ENCODE measurements around the gene SEH1L.
"Not testable (repeated sequence)": the region's sequence is repeated elsewhere in the genome, so short reads cannot be mapped to it uniquely, and the experiment has no call there.

Gene SEH1L

GRCh38 chr18:12990967-12991820, 43.4 kb downstream of the SEH1L start, which contains the start of gene CEP192:
CEP192 (plus strand) TSS chr18:12991362; CDS start chr18:12999425, 8,063 bp downstream.
- FAIRE-seq (peak; percentile 87), DNase-seq (ENCODE audit: insufficient read length, low spot score) (peak; percentile 93)

GRCh38 chr18:12991821-12992179, 44.0 kb downstream of the SEH1L start:
- FAIRE-seq (no peak), DNase-seq (ENCODE audit: insufficient read length, low spot score) (no peak)

- FAIRE-seq = no peak
- no peak for DNase-seq (ENCODE audit: insufficient read length, low spot score)
Observed at GRCh38 chr18:12993439-12993838, 45.6 kb downstream of the SEH1L start.

GRCh38 chr18:12995424-12995823, 47.6 kb downstream of the SEH1L start:
- no peak for FAIRE-seq
- DNase-seq (ENCODE audit: insufficient read length, low spot score) = no peak

- FAIRE-seq (no peak), DNase-seq (ENCODE audit: insufficient read length, low spot score) (no peak)
Observed at GRCh38 chr18:12995952-12996477, 48.2 kb downstream of the SEH1L start.

GRCh38 chr18:12996661-12997292, 49.0 kb downstream of the SEH1L start:
- DNase-seq (ENCODE audit: insufficient read length, low spot score) (no peak), FAIRE-seq (no peak)

- FAIRE-seq; DNase-seq (ENCODE audit: insufficient read length, low spot score): not testable (repeated sequence)
Observed at GRCh38 chr18:12997330-12997729, 49.5 kb downstream of the SEH1L start.

GRCh38 chr18:12998332-12999060, 50.7 kb downstream of the SEH1L start:
- no peak for DNase-seq (ENCODE audit: insufficient read length, low spot score)
- FAIRE-seq = no peak

- DNase-seq (ENCODE audit: insufficient read length, low spot score) = peak; percentile 41
Observed at GRCh38 chr18:13003466-13003896, 55.7 kb downstream of the SEH1L start.

GRCh38 chr18:13004396-13004795, 56.6 kb downstream of the SEH1L start:
- DNase-seq (ENCODE audit: insufficient read length, low spot score) (no peak), FAIRE-seq (no peak)

More at GRCh38 chr18:13003466-13003896, 55.7 kb downstream of the SEH1L start:
- no peak for FAIRE-seq

GRCh38 chr18:13005289-13005688, 57.5 kb downstream of the SEH1L start:
- FAIRE-seq (no peak), DNase-seq (ENCODE audit: insufficient read length, low spot score) (no peak)

GRCh38 chr18:13006531-13007247, 58.9 kb downstream of the SEH1L start:
- no peak for DNase-seq (ENCODE audit: insufficient read length, low spot score)

GRCh38 chr18:13007248-13007560, 59.4 kb downstream of the SEH1L start:
- DNase-seq (ENCODE audit: insufficient read length, low spot score) = no peak
- no peak for FAIRE-seq

More at GRCh38 chr18:13006531-13007247, 58.9 kb downstream of the SEH1L start:
- FAIRE-seq = no peak

- DNase-seq (ENCODE audit: insufficient read length, low spot score) (no peak), FAIRE-seq (no peak)
Observed at GRCh38 chr18:13011719-13012118, 63.9 kb downstream of the SEH1L start.

- FAIRE-seq (no peak), DNase-seq (ENCODE audit: insufficient read length, low spot score) (no peak)
Observed at GRCh38 chr18:13014232-13014631, 66.4 kb downstream of the SEH1L start.

GRCh38 chr18:13014818-13015217, 67.0 kb downstream of the SEH1L start:
- FAIRE-seq (no peak), DNase-seq (ENCODE audit: insufficient read length, low spot score) (no peak)

GRCh38 chr18:13017247-13017875, 69.5 kb downstream of the SEH1L start:
- DNase-seq (ENCODE audit: insufficient read length, low spot score) (no peak), FAIRE-seq (no peak)

GRCh38 chr18:13018374-13018773, 70.6 kb downstream of the SEH1L start:
- no peak for DNase-seq (ENCODE audit: insufficient read length, low spot score)
- no peak for FAIRE-seq

- no peak for FAIRE-seq
- DNase-seq (ENCODE audit: insufficient read length, low spot score) = no peak
Observed at GRCh38 chr18:13019301-13019700, 71.5 kb downstream of the SEH1L start.

GRCh38 chr18:13022644-13023043, 74.8 kb downstream of the SEH1L start:
- FAIRE-seq = no peak
- no peak for DNase-seq (ENCODE audit: insufficient read length, low spot score)

Measured in HTR-8/SVneo (cell line).